CD4-positive, alpha-beta T cell treated with Interferon gamma for 1 hour (primary cell): ENCODE results near the gene TNFAIP2.

Experiments
- DNase-seq: peaks from one replicate; pipeline ENCODE4 v3.0.0-alpha.2; 2020

TNFAIP2 gene, protein sequence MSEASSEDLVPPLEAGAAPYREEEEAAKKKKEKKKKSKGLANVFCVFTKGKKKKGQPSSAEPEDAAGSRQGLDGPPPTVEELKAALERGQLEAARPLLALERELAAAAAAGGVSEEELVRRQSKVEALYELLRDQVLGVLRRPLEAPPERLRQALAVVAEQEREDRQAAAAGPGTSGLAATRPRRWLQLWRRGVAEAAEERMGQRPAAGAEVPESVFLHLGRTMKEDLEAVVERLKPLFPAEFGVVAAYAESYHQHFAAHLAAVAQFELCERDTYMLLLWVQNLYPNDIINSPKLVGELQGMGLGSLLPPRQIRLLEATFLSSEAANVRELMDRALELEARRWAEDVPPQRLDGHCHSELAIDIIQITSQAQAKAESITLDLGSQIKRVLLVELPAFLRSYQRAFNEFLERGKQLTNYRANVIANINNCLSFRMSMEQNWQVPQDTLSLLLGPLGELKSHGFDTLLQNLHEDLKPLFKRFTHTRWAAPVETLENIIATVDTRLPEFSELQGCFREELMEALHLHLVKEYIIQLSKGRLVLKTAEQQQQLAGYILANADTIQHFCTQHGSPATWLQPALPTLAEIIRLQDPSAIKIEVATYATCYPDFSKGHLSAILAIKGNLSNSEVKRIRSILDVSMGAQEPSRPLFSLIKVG

DNA sequence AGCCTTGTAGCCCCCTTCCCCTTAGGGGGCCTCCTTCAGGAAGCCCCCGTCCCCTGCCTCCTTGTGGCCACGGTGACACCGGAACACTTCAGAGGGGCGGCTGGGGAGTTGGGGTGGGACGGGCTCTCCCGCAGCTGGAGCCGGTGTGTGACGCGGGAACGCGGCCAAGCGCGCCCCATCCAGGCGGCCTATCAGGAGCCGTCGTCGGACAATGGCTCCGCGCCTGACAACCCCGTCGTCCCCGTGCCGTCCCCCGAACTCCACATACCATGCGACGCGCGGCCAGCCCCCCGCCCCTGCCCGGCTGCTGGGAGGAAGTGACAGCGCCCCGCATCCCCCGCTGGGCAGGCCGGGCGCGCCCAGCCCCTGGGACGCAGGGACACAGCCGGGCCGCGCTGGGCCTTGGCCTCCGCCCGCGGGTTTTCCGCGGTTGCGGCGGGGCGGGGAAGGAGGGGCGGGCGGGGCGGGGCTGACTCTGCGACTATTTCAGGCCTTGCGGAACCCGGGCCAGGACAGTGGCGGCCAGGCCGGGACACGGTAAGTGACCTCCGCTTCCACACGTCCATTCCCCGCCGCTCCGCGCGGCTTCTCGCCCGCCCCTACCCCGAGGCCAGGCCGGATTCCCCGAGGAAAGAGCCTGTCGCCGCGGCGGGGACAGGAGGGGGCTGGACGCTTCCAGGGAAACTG, at the start of gene TNFAIP2:
Gene TNFAIP2, plus strand, starts transcription at position 515 of the 687 bp plus-strand sequence. CDS start 2,997 bp downstream, outside the sequence.
- DNase-seq = peak; percentile 57

DNA sequence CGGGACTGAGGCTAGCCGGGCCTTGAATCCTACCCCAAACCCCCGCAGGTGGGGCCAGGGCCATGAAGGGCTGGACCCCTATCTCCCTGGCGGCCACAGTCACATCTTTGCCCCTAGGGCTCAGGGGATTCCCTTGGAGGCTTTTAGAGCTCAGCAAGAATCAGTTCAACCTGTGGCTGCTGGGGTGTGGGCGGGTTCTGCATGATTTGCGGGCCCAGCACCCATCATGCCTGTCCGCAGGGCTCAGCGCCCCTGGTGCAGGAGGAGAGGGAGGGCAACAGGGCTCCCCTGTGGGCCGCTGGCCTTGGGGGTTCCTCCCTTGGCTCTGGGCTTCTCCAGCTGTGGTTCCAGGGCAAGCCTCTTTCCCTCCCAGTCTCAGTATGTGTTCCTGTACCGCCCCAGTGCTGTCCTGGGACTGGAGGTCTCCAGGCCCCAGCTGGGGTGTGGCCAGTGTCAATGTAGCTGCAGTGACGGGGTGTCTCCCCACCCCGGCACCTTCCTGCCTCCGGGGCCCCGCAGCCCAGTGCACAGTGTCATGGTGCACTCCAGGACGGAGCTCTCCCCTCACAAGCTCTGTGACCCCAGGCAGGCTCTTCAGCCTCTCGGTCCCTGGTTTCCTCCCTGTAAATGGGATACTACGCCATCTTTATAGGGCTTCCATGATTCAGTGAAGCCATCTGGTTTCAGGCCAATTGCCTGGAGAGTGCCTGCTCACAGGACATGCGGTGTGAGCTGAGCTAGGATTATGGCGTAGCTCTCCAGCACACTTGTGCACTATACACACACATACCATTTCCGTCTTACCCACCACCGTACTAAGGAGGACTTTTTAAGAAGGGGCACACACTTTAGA, 49.2 kb upstream of the TNFAIP2 start:
- no peak for DNase-seq

DNA sequence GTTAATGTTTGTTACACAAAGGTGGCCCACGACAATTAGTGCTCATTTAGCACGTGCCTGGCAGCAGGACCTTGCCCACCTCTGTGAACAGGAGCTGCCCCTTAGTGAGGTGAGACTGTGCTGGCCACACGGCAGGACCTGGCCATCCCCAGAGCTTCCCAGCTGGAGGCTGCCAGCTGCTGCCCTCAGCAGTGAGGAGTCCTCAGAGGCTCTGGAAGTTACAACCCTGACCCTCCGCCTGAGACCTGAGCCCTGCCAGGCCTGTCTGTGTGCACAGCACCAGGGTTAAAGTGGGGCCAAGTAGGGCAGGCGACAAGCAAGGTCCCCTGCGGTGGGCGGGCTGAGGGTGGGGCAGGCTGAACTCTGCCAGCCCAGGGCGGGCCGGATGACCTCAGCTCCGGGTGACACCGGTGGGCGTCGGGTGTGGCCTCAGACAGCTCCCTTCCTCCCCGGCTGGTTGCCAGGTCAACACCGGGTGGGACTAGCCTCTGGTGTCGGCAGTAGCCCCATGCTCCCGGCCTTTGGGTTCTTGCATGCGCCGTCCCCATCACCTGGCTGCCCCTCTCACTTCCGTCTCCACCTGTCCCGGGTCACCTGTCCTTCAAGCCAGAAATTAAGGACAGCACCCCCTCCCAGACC, 48.4 kb upstream of the TNFAIP2 start:
- peak; percentile 23 for DNase-seq

DNA sequence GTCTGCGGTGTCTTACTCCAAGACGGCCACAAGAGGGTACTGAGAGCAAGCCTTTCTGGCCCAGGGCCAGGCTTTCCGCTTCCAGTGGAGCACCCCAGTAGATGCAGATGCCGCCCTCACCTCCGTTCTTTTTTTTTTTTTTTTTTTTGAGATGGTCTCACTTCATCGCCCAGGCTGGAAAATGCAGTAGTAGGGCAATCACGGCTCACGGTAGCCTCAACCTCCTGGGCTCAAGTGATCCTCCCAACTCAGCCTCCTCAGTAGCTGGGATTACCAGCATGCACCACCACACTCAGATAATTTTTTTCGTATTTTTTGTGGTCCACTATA, 44.9 kb upstream of the TNFAIP2 start:
- peak; percentile 78 for DNase-seq

DNA sequence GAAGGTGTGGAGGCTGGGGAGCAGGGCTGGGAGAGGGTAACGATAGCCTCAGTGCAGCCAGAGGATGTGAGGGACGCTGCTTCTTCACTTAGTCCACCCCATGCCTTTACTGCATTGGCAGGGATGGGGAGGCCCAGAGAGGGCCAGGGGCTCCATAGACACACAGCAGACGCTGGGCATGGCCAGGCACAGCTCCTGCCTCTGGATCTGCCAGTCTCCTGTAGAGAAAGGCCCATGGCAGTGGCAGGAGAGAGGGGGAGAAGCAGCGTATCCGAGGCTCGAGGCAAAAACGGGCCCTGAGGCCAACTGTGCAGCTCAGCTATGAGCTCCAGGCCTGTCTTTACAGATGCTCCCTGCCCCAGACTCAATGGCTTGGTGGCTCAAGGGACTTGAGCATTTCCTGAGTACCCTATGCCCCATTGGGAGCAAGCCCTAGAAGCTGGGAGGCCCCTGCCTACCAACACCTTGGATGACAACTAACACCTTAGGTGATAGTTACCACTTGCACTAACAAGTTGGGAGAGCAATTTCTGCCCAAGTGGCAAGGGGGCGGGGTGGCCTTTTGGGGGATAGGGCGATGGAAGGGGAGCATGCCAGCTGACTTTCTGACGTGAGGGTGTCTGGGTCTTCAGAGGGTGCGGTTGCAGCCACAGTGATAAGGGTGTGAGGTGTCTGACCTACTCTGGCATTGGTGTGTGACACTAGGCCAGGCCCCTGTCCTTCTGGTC, 44.2 kb upstream of the TNFAIP2 start:
- DNase-seq = no peak

DNA sequence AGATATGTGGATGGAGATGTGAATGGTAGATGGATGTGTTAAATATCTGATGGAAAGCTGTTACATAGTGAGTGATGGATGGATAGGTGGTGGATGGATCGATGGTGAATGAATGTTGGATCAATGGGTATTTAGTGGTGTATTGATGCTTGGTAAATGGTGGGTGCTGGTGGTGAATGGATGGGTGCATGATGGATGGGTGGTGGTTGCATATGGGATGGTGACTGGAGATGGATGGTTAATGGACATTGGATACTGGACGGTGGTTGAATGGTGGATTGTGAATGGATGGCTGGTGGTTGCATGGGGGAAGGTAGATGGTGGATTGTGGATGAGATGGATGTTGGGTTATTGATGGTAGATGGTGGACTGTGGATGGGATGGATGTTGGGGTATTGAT, 41.3 kb upstream of the TNFAIP2 start:
- DNase-seq = no peak

DNA sequence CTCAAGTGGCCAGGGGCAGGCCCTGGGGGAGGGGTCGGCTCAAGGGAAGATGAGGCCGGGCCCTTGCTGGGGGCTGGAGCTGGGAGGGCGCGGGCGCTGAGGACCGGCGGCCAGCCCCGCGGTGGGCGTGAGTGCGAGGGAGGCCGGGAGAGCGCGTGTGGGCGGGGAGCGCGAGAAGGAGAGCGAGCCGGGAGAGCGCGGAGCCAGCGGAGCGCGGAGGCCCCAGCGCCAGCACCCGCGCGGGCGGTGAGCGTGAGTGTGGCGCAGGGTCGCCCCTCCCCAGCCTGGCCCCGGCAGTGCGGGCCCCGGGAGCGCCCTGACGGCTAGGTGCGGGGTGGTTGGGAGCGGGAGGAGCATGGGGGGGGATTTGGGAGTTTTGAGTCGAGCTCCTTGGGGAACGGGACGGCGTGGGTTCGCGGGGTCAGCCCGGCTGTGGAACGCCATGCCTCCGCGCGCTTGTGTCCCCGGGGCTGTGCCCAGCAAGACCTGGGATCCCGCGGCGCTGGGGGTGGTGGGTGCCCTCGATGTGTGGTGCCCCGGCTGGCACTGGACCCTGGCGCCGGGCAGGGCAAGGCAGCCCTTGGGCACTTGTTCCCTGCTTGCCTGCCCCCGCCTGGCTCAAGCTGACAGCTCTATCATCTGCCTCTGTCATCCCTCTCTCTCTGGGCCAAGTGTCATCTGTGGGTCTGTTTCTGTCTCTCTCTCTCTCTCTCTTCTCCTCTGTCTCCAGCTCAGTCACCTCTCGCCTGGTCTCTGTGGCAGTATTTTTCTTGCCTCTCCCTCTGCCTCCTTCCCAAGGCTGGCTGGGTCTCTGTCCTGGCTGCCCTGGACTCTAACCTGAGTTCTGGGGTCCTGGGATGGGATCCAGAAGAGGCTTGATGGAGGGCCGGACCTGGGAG, 39.0 kb upstream of the TNFAIP2 start, which contains the start of gene LBHD2:
Gene LBHD2, plus strand, starts transcription at position 190 of the 899 bp plus-strand sequence. CDS start 1,803 bp downstream, outside the sequence.
- DNase-seq = no peak

DNA sequence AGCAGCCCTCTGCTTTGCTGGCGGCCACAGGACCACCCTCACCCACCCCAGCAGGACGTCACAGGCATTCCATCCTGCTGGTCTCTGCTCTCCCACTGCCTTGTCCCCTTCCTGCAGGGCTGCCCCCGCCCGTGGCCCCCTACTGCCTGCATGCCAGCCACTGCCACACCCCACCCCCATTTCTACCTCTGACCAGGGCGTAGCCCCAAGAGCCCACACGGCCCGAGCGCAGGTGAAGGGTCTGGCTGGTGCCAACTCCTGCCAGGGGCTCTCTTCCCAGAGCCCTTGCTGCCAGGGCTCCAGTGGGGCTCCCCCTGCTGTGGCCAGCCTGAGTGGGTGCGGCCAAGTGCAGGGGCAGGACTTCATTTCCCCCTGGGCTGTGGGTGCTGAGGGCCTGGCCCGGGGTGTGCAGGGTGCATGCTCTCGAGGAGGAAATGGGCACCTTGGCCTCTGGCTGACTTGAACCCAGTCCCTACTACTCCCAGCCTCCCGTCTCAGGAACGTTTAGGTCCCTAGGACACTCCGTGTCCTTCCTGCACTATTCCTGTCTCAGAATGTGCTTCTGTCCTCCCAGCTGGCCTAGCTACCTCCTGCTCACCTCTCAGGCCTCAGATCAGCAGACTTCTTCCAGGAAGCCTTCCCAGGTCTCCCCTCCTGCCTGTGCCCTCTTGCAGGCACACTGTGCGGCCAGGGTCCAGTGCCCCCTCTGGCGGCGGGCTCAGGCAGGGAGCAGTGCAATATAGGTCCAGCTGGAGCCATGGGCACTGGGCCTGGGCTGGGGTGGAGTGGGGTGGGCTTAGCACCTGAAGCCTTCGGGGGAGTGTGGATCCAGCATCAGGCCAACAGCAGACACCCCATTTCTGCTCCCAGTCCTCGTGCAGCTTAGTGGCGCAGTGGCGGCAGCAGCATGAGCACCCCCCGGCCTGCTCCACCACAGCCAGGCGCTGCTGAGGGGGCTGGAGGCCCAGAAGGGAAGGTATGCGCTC, 37.9 kb upstream of the TNFAIP2 start:
- no peak for DNase-seq

DNA sequence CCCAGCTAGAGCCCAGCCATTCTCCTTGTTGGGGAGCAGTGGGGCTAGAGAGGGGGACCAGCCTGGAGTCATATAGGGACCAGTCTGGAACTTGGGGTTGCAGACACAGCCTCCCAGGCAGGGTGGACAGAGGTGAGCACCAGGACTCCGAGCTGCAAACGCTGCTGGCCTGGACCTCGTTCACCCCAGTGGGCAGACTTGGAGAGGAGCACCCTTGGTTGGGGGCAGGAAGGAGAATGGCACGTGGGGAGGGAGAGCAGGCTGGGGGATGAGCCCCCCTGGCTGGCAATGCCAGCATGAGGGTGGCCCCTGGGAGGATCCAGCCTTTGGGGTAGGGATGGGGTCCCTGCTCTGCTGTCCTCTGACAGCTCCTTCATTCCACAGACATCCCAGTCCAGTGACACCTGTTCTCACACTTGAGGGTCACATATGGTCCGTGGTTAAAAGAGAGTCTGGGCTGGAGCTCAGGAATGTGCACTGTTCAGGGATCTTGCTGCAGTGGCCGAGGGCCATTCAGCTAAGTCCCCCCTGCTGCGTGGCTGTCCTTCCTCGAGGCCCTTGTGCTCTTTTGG, 36.4 kb upstream of the TNFAIP2 start:
- DNase-seq = no peak

DNA sequence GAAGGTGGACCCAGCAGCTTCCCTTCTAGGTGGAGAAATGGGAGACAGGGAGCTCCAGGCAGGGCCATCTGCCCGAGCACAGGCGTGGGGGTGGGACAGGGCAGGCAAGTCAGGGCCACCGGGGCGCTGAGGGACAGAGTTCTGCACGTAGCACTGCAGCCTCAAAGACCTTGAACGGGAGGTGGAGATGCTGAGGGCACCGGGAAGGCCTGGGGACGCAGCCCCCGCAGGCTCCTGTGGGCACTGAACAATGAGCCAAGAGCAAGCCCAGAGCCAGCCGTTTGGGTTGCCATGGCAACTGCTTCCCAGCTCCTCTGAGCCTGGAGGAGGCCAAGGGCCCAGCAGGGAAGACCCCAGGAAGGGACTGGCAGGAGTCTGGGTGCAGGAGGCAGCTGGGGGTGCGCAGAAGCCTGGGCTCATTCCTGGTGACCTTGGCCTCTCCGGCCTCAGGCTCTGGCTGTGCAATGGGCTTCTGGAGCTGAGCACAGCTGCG, 35.9 kb upstream of the TNFAIP2 start:
- DNase-seq = no peak

DNA sequence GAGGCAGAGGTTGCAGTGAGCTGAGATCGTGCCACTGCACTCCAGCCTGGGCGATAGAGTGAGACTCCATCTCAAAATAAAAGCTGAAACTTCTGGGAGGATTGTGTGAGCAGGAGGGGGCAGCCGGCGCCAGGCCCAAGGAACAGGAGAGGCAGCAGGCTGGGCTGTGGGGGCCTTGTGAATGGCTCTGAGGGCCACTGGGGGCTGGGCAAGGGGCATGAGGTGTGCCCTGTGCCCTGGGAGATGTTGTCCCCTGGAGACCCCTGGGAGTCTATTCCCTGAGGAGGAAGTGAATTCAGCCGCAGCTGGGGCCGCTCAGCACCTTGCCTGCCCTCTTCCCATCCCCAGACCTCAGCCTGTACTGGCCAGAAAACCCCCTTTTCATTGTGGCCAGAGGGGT, 34.3 kb upstream of the TNFAIP2 start:
- DNase-seq = no peak

DNA sequence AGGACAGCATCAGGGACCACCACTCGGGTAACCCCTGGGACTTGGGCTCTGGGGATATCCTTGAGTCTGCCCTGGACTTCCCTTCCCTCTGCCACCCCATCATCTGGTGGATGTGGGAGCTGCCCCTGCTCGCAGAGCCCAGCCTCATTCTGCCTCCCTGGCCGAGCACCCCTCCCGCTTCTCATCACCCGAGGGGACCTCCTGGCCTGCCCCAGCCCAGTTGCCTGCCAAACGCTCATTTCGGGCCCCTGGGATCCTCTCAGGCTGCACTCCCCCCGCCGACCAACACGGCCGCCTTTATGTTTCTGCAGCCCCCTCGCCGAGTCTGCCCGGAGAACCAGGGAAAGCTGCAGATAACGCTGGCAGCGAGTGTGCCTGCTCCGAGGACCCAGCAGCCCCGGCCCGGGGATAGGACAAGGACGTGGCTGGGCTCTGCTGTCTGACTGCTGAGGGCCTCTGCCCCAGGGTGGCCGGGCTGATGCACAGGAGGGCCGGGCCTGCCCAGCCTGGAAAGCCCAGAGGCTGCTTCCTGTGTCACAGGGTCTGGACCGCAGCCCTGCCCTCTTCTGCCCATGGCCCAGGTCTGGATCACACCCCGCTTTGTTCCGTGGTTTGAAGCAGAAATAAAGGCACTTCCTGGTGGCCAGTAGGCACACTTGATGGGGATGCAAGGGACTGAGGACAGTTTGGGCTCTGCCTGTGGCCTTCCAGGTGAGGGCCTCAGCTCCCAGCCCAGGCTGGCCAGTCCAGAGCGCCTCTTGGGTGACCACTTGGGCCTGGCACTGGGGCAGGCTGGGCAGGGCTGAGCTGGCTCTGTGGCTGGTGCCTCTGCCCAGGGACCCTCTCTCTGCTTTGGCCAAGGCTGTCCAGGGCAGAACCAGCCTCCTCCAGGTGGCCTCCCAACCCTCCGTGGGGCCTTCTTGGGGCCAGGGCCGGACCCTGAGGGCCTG, 33.6 kb upstream of the TNFAIP2 start:
- DNase-seq = no peak

DNA sequence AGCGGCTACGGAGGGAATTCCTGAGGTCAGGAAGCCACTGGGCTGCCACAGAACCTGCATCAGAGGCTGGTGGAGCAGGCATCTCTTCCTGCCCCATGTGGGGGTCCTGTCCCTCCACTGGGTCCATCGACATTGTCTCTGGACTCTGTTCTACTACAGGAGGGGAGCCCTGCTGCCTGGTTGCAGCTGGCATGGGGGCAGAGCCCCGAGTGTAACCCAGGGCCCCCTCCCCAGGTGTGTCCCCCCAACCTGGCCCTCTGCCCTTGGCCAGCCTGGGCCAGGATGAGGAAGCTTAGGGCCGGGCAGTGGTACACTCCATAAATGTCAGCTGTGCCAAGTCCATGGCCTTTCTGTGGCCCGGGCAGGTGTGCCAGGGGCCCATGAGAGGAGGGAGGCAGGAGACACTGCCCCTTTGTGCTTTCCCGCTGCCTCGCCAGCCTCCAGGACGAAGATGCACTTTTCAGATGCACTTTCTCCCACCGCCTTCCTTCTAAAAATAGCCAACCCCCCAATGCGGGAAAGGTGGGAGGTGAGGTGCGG, 32.7 kb upstream of the TNFAIP2 start:
- DNase-seq = no peak

DNA sequence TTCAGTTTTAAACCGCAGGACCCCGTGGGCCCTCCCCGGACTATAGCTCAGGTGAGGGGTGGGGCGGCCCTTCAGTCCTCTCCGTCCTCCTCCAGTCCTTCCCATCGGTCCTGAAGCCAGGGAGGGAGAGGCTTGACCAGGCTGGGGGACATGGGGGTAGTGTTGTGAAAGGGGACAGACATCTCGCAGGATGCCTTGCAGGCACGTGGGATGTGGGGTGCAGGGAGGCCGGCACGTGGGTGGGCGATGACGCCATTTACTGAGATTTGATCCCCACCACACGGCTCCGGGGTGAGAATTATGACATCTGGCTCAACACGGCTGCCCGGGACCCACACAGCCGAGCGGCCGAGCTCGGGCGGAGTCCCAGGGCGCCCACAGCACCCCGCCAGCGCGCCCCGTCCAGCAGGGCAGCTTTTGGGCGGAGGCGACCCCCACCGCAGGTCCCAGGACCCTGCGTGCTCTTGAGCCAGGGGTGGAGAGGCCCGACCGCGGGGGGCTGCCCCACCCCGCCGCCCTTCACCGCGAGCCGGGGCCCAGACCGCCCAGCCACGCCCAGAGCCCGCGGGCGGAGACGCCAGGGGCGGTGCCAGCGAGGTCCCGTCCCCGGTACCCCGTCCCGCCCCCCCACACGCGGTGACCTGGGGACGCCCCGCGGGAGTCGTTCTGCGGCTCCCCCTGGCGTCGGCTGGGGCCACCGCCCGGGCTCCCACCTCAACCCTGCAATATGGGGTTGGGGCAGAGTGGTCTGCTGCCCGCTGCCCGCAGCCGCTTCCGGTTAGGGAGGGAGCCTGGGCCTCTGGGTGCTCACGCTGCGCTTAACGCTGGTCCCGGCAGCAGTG, 32.0 kb upstream of the TNFAIP2 start:
- peak; percentile 77 for DNase-seq

DNA sequence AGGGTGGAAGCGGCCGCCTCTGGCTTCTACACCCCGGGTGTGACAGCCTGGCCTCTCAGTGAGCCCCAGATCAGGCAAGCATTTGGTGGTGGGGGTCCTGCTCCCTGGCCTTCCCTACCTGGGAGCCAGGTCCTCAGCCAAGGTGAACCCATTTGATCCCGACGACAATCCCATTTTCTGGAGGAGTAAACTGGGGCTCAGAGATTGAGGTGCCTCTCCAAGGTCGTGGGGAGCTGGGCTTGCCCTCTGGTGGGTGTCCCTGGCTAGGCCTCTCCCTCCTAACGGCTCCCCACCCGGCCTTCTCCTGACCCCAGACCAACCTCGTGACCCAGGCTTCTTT, 31.4 kb upstream of the TNFAIP2 start:
- no peak for DNase-seq

DNA sequence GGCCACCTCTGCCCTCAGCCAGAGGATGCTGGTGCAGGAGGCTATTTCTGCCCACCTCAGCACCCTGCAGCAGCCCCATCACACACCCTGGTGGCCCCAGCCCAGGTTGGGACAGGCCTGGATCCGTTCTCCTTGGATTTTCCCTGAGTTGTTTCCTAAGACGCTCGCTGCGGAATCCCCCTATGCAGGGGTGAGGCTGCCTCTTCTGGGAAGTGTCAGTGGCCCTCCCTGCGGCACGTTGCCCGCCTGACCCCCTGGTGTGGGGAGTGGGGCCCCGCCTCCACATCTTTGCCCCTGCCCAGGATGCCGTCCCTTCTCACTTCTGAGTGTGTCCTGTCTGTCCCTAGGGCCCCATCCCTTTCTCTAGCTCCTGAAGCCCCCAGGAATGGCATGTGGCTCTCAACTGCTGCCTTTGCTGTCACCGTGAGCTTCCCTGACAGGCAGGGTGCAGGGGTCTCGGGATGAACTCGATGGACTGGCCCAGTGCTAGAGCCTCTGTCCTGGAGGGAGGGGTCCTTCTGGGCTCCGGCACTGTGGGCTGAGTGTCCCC, 29.3 kb upstream of the TNFAIP2 start:
- no peak for DNase-seq
